Measurements from ENCODE around the gene IL32. TPM values are rescaled to one million over a fixed set of nuclear protein-coding genes. Genes with fewer than 3 reads are reported as not detected.
A peak's percentile ranks its signal among the peaks of the same experiment; 100 is the strongest.
"Not testable (repeated sequence)": the region's sequence is repeated elsewhere in the genome, so short reads cannot be mapped to it uniquely, and the experiment has no call there.

Gene IL32
- total RNA-seq, 1 donor from 2014 or later, result 8.8 TPM

DNA sequence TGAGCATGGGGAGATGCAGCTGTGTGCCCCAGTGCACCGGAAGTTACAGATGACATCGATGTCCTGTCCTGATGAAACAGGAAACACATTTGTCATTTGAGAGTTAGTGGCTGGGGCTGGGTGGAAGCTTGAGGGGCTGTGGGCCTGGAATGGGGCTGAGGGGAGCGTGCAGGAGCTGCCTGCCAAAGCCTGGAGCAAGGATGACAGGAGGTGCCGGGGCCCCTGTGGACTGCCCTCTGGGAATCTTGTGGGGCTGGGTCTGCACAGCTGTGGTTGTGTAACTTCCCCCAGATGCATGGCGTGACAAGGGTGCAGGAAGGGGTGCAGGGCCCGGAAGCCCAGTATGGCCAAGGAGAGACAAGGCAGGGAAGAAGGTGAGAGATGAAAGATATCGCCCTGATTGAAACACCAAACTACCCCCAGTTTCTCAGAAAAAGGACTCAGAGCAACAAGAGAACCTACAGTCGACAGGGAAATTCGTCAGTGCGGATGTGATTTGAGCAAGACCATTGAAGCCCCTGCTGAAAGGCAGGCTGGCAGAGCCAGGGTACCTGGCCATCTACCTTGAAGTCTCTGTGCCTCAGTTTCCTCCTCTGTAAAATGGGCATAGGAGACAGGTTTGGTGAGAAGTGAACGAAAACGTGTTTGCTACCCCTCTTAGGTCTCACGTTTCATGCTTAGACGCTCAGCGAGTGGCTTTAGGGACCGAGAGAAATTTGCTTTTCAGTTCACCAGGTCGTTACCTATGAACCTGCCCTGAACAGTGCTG is 10.3 kb upstream of the IL32 start:
- TF ChIP-seq, protein P1, sequence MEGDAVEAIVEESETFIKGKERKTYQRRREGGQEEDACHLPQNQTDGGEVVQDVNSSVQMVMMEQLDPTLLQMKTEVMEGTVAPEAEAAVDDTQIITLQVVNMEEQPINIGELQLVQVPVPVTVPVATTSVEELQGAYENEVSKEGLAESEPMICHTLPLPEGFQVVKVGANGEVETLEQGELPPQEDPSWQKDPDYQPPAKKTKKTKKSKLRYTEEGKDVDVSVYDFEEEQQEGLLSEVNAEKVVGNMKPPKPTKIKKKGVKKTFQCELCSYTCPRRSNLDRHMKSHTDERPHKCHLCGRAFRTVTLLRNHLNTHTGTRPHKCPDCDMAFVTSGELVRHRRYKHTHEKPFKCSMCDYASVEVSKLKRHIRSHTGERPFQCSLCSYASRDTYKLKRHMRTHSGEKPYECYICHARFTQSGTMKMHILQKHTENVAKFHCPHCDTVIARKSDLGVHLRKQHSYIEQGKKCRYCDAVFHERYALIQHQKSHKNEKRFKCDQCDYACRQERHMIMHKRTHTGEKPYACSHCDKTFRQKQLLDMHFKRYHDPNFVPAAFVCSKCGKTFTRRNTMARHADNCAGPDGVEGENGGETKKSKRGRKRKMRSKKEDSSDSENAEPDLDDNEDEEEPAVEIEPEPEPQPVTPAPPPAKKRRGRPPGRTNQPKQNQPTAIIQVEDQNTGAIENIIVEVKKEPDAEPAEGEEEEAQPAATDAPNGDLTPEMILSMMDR (IDR thresholded peaks at IDR 0.05), result no peak
- H3K27ac Mint-ChIP-seq (ENCODE audit: unreplicated experiment), result no peak overlapping the region
- H3K36me3 Mint-ChIP-seq (ENCODE audit: unreplicated experiment), result peaks cover 6% of the 10 kb centered on the region
- H3K4me3 Mint-ChIP-seq (ENCODE audit: unreplicated experiment), result no peak overlapping the region
- no peaks in the 10 kb centered on the region for H3K9me3 Mint-ChIP-seq (ENCODE audit: unreplicated experiment)
- peaks cover 13% of the 10 kb centered on the region for H3K4me1 Mint-ChIP-seq (ENCODE audit: unreplicated experiment)
- H3K27me3 Mint-ChIP-seq (ENCODE audit: unreplicated experiment), result peaks cover 6% of the 10 kb centered on the region
- DNase-seq (ENCODE audit: extremely low spot score, unreplicated experiment), result no peak

DNA sequence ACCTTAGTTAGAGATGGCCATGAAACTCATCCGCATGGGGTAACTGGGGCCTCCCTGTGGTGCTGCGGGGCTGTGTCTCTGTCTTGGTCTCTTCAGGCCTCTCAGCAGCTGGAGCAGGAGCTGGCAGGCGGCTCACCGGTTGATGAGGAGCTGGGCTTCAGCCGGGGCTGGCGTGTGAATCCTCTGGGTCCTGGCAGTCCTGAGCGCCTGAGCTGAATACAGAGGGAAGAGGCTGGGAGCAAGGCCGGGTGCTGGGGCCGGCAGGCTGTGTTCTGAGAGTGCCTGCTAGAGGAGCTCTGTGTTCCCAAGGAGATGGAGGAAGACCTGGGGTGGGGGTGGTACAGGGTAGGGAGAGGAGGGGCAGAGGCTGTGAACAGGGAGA is 9.7 kb upstream of the IL32 start:
- not testable (repeated sequence) for DNase-seq (ENCODE audit: extremely low spot score, unreplicated experiment); H3K9me3 Mint-ChIP-seq (ENCODE audit: unreplicated experiment); H3K27me3 Mint-ChIP-seq (ENCODE audit: unreplicated experiment); H3K4me3 Mint-ChIP-seq (ENCODE audit: unreplicated experiment); H3K36me3 Mint-ChIP-seq (ENCODE audit: unreplicated experiment); H3K27ac Mint-ChIP-seq (ENCODE audit: unreplicated experiment)
- H3K4me1 Mint-ChIP-seq (ENCODE audit: unreplicated experiment), result peaks cover 15% of the 10 kb centered on the region

DNA sequence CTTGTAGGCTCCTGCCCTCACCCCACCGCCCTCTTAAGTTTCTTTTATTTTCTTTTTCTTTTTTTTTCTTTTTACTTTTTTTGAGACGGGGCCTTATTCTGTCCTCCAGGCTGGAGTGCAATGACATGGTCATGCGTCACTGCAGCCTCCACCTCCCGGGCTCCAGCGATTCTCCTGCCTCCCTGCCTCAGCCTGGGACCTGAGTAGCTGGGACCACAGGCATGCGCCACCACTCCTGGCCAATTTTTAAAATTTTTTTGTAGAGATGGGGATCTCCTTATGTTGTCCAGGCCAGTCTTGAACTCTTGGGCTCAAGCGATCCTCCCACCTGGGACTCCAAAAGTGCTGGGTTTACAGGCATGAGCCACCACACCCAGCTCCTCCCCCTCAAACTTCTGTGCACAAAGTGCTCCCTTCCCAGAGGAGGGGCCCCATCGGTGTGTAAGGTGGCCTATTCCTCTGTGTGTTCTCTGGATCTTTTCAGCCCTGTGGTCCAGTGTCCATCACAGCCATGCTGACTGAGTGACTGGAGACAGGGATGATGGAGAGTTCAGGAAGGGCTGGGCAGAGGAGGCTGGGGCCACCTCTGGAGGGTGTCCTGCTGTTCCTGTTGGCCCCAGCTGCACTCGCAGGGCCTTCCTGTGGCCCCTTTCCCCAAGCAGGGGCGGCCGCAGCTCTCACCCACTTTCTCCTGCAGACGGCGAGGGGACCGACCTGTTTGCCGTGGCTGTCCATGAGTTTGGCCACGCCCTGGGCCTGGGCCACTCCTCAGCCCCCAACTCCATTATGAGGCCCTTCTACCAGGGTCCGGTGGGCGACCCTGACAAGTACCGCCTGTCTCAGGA is 8.9 kb upstream of the IL32 start:
- Mint-ChIP-seq H3K4me3 (ENCODE audit: unreplicated experiment) (no peak overlapping the region), H3K27ac (ENCODE audit: unreplicated experiment) (no peak overlapping the region), H3K9me3 (ENCODE audit: unreplicated experiment) (no peaks in the 10 kb centered on the region), H3K27me3 (ENCODE audit: unreplicated experiment) (no peaks in the 10 kb centered on the region), H3K4me1 (ENCODE audit: unreplicated experiment) (peaks cover 15% of the 10 kb centered on the region), H3K36me3 (ENCODE audit: unreplicated experiment) (peaks cover 6% of the 10 kb centered on the region)
- no peak for DNase-seq (ENCODE audit: extremely low spot score, unreplicated experiment)
- TF ChIP-seq, protein P1 (IDR thresholded peaks at IDR 0.05), result no peak

DNA sequence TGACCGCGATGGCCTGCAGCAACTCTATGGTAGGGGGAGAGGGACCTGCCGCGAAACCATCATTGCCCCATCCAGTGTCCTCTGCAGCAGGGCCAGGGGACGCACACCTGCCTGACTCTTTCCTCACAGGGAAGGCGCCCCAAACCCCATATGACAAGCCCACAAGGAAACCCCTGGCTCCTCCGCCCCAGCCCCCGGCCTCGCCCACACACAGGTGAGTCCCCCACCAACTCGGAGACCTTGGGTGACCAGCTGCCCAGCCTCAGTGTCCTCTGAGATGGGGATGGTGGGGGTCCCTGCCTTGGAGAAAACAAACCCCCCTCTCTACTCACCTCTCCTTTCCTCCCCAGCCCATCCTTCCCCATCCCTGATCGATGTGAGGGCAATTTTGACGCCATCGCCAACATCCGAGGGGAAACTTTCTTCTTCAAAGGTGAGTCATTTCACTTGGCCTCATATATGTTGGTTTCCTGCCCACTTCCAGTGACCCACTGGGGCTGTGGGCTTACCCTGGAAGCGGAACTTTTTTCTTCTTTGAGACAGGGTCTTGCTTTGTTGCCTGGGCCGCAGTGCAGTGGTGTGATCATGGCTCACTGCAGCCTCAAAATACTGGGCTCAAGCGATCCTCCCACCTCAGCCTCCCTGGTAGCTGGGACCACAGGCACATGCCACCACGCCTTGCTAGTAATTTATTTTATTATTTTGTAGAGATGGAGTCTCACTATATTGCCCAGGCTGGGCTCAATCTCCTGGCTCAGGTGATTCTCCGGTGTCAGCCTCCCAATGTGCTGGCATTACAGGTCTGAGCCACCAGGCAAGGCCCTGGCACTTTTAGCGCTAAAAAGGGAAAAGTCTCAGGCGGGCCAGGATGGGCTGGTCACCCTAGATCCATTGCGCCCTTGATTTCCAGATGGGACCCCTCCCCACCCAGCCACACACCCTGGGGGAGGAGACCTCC is 8.0 kb upstream of the IL32 start:
- H3K4me1 Mint-ChIP-seq (ENCODE audit: unreplicated experiment), result peaks cover 15% of the 10 kb centered on the region
- H3K27me3 Mint-ChIP-seq (ENCODE audit: unreplicated experiment), result no peaks in the 10 kb centered on the region
- peaks cover 6% of the 10 kb centered on the region for H3K36me3 Mint-ChIP-seq (ENCODE audit: unreplicated experiment)
- H3K4me3 Mint-ChIP-seq (ENCODE audit: unreplicated experiment), result peak overlapping the region; percentile 26
- no peaks in the 10 kb centered on the region for H3K9me3 Mint-ChIP-seq (ENCODE audit: unreplicated experiment)
- TF ChIP-seq, protein P1 (IDR thresholded peaks at IDR 0.05), result no peak
- H3K27ac Mint-ChIP-seq (ENCODE audit: unreplicated experiment), result no peak overlapping the region
- no peak for DNase-seq (ENCODE audit: extremely low spot score, unreplicated experiment)

Data from osteocyte (in vitro differentiated cells).